Motor neuron (in vitro differentiated cells): ENCODE measurements around the gene AATF. TPM values are rescaled to one million over a fixed set of nuclear protein-coding genes. Genes with fewer than 3 reads are reported as not detected.

Experiments
- ATAC-seq, 8 experiments: fragments of 200-7000 bp; cut with Tn5 transposase; replicated peaks in 6 of 8; 2 replicates each; pipeline ENCODE4 v1.8.0; 2021; ENCODE audit warnings: mild to moderate bottlenecking in 8 of 8, moderate library complexity in 8 of 8
- H3K27ac ChIP-seq, 2 donors: fragments of 250-450 bp; sonication (Bioruptor Pico); 2 replicates each; pipeline ENCODE4 v1.9.0; 2021; ENCODE audit warnings: antibody characterized with exemption in 2 of 2, mild to moderate bottlenecking in 2 of 2, moderate library complexity in 1 of 2
- H3K4me1 ChIP-seq, 2 donors: fragments of 250-450 bp; sonication (Bioruptor Pico); replicated peaks in 1 of 2; 2 replicates each; pipeline ENCODE4 v1.6.1; 2021; ENCODE audit warnings: antibody characterized with exemption in 2 of 2, mild to moderate bottlenecking in 2 of 2, moderate library complexity in 1 of 2
- H3K4me3 ChIP-seq, 5 donors: fragments of 250-450 bp; sonication (Bioruptor Pico); 2 replicates each; pipeline ENCODE4 v1.9.0; 2021; ENCODE audit warnings: antibody characterized with exemption in 5 of 5, mild to moderate bottlenecking in 5 of 5, moderate library complexity in 4 of 5
- WGBS, 10 experiments: fragments of 450-650 bp; shearing (Covaris generic); methylation state at CpG; one replicate each; pipeline ENCODE4 v1.0.0; 2022; 5-methylcytosine and 5-hydroxymethylcytosine counted together
- in situ Hi-C, 9 experiments: fragments of 400-800 bp; cut with MboI; loops; one replicate each; pipeline ENCODE4 v1.15.0; 2021; ENCODE audit warnings: low sequenced_read_pairs in 9 of 9, low pct_unique_long_range_greater_than_20kb in 2 of 9; ENCODE audit not compliant: unreplicated experiment in 9 of 9
- total RNA-seq, 8 experiments: library from RNA; unstranded; fragments of 300-600 nt; gene quantifications; 2 replicates each; pipeline versions ENCODE4 v1.2.3 to v1.2.4, GENCODE V29; 2022

AATF gene
- total RNA-seq, 8 experiments from 2014 or later = 30.7 to 60.9 (median 43.3) TPM

GRCh38 chr17:36939052-36939801 is 9.5 kb upstream of the AATF start:
- Histone ChIP-seq H3K27ac (no peak overlapping the region), H3K4me3 (peak overlapping the region; percentile 43 to 87 (median 73)), H3K4me1 (peaks cover 10 to 37% of the 10 kb centered on the region in 2 donors)
- WGBS, 10 experiments = 0 to 28% (median 7%) methylated on average over 3 to 25 of the region's 43 CpGs; no CpG with 5 or more reads in 3 of the 10 experiments
- in situ Hi-C loops = loop anchor here in 5 of 9 experiments (25.0 kb wide), 2 partner anchors 227 to 302 kb away; no protein-coding TSS in a partner anchor
- ATAC-seq = no peak

- in situ Hi-C loops = loop anchor here in 5 of 9 experiments (25.0 kb wide), 2 partner anchors 228 to 303 kb away; no protein-coding TSS in a partner anchor
- H3K4me3 ChIP-seq = peak overlapping the region; percentile 43 to 87 (median 73)
- WGBS, 10 experiments = 0 to 16% (median 4%) methylated on average over 4 to 17 of the region's 26 CpGs; no CpG with 5 or more reads in 2 of the 10 experiments
- H3K4me1 ChIP-seq = peaks cover 10 to 37% of the 10 kb centered on the region in 2 donors
- ATAC-seq = no peak
- H3K27ac ChIP-seq = no peak overlapping the region
Observed at GRCh38 chr17:36939802-36940312, 8.9 kb upstream of the AATF start.

- ATAC-seq = no peak
- in situ Hi-C loops = loop anchor here in 5 of 9 experiments (25.0 kb wide), 2 partner anchors 228 to 303 kb away; no protein-coding TSS in a partner anchor
- H3K4me3 ChIP-seq = peak overlapping the region in 3 of 5 donors; percentile 13 to 76 (median 73)
- 0 to 83% (median 30%) methylated on average over 1 to 19 of the region's 52 CpGs; no CpG with 5 or more reads in 5 of the 10 experiments for WGBS, 10 experiments
- no peak overlapping the region for H3K27ac ChIP-seq
- H3K4me1 ChIP-seq = peaks cover 10 to 37% of the 10 kb centered on the region in 2 donors
Observed at GRCh38 chr17:36940313-36941264, 8.2 kb upstream of the AATF start.

DNA sequence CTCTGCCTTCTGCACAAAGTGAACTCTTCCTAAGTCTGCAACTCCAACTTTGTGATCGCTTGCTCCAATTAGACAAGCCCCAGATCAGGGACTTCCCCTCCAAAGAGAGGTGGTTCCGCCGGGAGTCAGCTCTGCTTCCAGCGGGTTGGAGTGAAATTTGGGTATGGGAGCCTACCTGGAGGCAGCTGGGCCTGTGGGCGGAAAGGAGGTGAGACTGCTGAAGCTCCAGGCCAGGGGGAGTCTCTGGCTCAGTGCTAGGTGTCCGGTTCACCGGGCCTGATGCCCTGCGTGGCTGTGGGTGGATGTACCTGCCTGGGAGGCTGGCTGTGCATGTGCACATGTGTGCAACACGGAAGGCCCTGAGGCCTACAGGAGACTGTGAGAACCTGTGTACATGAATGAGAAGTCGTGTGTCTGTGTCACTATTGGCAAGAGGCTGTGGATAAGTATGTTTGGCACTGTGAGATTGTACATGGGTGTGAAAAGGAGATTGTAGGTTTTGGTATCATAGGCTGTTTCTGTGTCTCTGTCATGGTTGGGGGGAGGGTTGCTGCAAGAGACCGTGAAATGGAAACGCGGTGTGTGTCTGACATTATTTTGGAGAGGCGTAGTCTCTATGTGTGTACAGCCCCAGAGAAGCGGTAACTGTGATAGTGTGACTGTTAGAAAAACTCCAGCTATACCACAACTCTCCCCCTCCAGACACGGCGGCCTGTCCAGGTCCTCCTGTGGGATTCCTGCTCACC is 7.3 kb upstream of the AATF start:
- peaks cover 10 to 37% of the 10 kb centered on the region in 2 donors for H3K4me1 ChIP-seq
- peak overlapping the region in 4 of 5 donors; percentile 23 to 76 (median 29) for H3K4me3 ChIP-seq

GRCh38 chr17:36942019-36942599 is 6.6 kb upstream of the AATF start:
- H3K4me1 ChIP-seq = peaks cover 10 to 37% of the 10 kb centered on the region in 2 donors
- in situ Hi-C loops = loop anchor here in 5 of 9 experiments (25.0 kb wide), 2 partner anchors 230 to 305 kb away; no protein-coding TSS in a partner anchor
- H3K4me3 ChIP-seq = peak overlapping the region; percentile 5 to 76 (median 26)
- 60% methylated on average over 3 of the region's 57 CpGs; no CpG with 5 or more reads in 9 of the 10 experiments for WGBS, 10 experiments
- no peak overlapping the region for H3K27ac ChIP-seq
- ATAC-seq = peak in 6 of 8 experiments; percentile 26 to 60 (median 50)

More for the DNA sequence above, 7.3 kb upstream of the AATF start:
- in situ Hi-C loops = loop anchor here in 5 of 9 experiments (25.0 kb wide), 2 partner anchors 229 to 304 kb away; no protein-coding TSS in a partner anchor
- ATAC-seq = no peak
- H3K27ac ChIP-seq = no peak overlapping the region
- 3 to 92% (median 20%) methylated on average over 1 to 8 of the region's 17 CpGs; no CpG with 5 or more reads in 4 of the 10 experiments for WGBS, 10 experiments

GRCh38 chr17:36942631-36943125 is 6.1 kb upstream of the AATF start:
- in situ Hi-C loops = loop anchor here in 5 of 9 experiments (25.0 kb wide), 2 partner anchors 230 to 305 kb away; no protein-coding TSS in a partner anchor
- Histone ChIP-seq H3K4me3 (peak overlapping the region in 4 of 5 donors; percentile 23 to 76 (median 29)), H3K4me1 (peaks cover 14 to 35% of the 10 kb centered on the region in 2 donors), H3K27ac (no peak overlapping the region)
- no peak for ATAC-seq
- WGBS, 10 experiments = 10 to 53% (median 20%) methylated on average over 2 to 6 of the region's 59 CpGs; no CpG with 5 or more reads in 7 of the 10 experiments

GRCh38 chr17:36943250-36944191 is 5.2 kb upstream of the AATF start:
- Histone ChIP-seq H3K4me1 (peaks cover 18 to 31% of the 10 kb centered on the region in 2 donors), H3K4me3 (peak overlapping the region in 1 of 5 donors; percentile 76), H3K27ac (no peak overlapping the region)
- in situ Hi-C loops = loop anchor here in 5 of 9 experiments (25.0 kb wide), 2 partner anchors 231 to 306 kb away; no protein-coding TSS in a partner anchor
- 12 to 68% (median 53%) methylated on average over 4 to 26 of the region's 44 CpGs for WGBS, 10 experiments
- no peak for ATAC-seq

GRCh38 chr17:36944553-36944952 is 4.2 kb upstream of the AATF start:
- 0 to 20% (median 0%) methylated on average over 1 of the region's 1 CpG; no CpG with 5 or more reads in 2 of the 10 experiments for WGBS, 10 experiments
- Histone ChIP-seq H3K4me1 (peaks cover 18 to 21% of the 10 kb centered on the region in 2 donors), H3K4me3 (no peak overlapping the region), H3K27ac (no peak overlapping the region)
- in situ Hi-C loops = loop anchor here in 5 of 9 experiments (25.0 kb wide), 2 partner anchors 232 to 307 kb away; no protein-coding TSS in a partner anchor
- ATAC-seq = no peak

GRCh38 chr17:36945140-36945539 is 3.6 kb upstream of the AATF start:
- no peak for ATAC-seq
- Histone ChIP-seq H3K27ac (no peak overlapping the region), H3K4me3 (no peak overlapping the region), H3K4me1 (peaks cover 20 to 22% of the 10 kb centered on the region in 2 donors)
- 0 to 69% (median 33%) methylated on average over 1 of the region's 1 CpG; no CpG with 5 or more reads in 1 of the 10 experiments for WGBS, 10 experiments
- in situ Hi-C loops = loop anchor here in 5 of 9 experiments (25.0 kb wide), 2 partner anchors 233 to 308 kb away; no protein-coding TSS in a partner anchor

DNA sequence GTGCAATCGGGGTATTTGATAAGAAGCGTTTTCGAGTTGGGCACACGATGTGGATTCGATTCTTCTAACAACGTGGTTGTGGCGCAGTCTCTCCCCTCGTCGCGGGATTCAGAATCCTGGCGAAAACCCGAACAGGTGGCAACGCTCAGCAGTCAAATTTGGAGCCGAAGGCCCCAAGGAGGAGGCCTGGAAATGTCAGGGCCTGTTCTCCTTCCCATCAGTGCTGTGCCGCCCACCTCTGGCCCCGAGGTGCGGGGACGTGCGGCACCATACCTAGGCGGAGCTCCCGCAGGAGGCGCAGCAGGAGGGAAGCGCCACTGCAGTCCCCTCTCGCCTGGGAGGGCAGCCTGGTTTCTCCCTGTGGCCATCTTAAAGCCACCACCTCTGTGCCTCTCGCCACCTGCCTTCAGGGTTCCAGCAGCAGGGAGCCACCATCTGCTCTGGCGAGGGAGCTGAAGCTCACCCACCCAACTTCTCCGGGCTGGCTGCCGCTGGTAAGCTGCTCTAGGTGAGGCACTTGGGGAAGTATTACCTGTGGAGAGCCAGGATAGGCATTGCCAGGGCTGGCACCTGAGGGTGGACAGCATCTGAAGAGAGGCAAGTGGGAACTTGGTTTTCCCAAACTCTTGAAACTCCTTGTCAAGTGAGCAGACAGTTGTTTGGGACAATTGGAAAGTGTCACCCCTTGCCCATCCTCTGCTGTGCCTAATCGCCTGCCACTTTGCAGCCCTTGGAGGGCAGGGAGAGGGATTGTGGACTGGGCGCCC is 2.6 kb upstream of the AATF start:
- in situ Hi-C loops = loop anchor here in 5 of 9 experiments (25.0 kb wide), 2 partner anchors 234 to 309 kb away; no protein-coding TSS in a partner anchor
- no peak overlapping the region for H3K27ac ChIP-seq
- H3K4me3 ChIP-seq = no peak overlapping the region
- 0 to 62% (median 14%) methylated on average over 2 to 14 of the region's 30 CpGs; no CpG with 5 or more reads in 2 of the 10 experiments for WGBS, 10 experiments
- no peak for ATAC-seq
- H3K4me1 ChIP-seq = peaks cover 22% of the 10 kb centered on the region in 2 donors
